ENCODE data around the gene PRKCA.

The PRKCA gene

GRCh38 chr17:66677201-66677981 lies 375.0 kb downstream of the PRKCA start:
- peak overlapping the region; percentile 43; the same call in 1 of the 2 replicates for H3K27ac ChIP-seq (ENCODE audit: low read depth, low read length)
- H3K36me3 ChIP-seq (ENCODE audit: insufficient read depth, low read length): no peaks in the 10 kb centered on the region
- peaks cover 13% of the 10 kb centered on the region for H3K4me1 ChIP-seq (ENCODE audit: control insufficient read depth, insufficient read depth, low read length, unreplicated experiment)
- no peak overlapping the region for H3K4me3 ChIP-seq (ENCODE audit: low read depth, low read length)
- H2AFZ ChIP-seq (ENCODE audit: low read length, unreplicated experiment): no peak overlapping the region
- peaks cover 2% of the 10 kb centered on the region for H3K79me2 ChIP-seq (ENCODE audit: control insufficient read depth, insufficient read depth, low read length, unreplicated experiment)
- no peaks in the 10 kb centered on the region for H3K27me3 ChIP-seq (ENCODE audit: insufficient read depth, low read length)

GRCh38 chr17:66678061-66678460 lies 375.6 kb downstream of the PRKCA start:
- Histone ChIP-seq H2AFZ (ENCODE audit: low read length, unreplicated experiment) (no peak overlapping the region), H3K79me2 (ENCODE audit: control insufficient read depth, insufficient read depth, low read length, unreplicated experiment) (peaks cover 2% of the 10 kb centered on the region), H3K27me3 (ENCODE audit: insufficient read depth, low read length) (no peaks in the 10 kb centered on the region), H3K4me3 (ENCODE audit: low read depth, low read length) (no peak overlapping the region), H3K27ac (ENCODE audit: low read depth, low read length) (peak overlapping the region; percentile 7; the same call in 1 of the 2 replicates), H3K36me3 (ENCODE audit: insufficient read depth, low read length) (no peaks in the 10 kb centered on the region), H3K4me1 (ENCODE audit: control insufficient read depth, insufficient read depth, low read length, unreplicated experiment) (peaks cover 13% of the 10 kb centered on the region)

GRCh38 chr17:66678827-66679226 lies 376.4 kb downstream of the PRKCA start:
- H3K4me3 ChIP-seq (ENCODE audit: low read depth, low read length): no peak overlapping the region
- H2AFZ ChIP-seq (ENCODE audit: low read length, unreplicated experiment): no peak overlapping the region
- H3K36me3 ChIP-seq (ENCODE audit: insufficient read depth, low read length): no peaks in the 10 kb centered on the region
- no peaks in the 10 kb centered on the region for H3K27me3 ChIP-seq (ENCODE audit: insufficient read depth, low read length)
- H3K79me2 ChIP-seq (ENCODE audit: control insufficient read depth, insufficient read depth, low read length, unreplicated experiment): peaks cover 2% of the 10 kb centered on the region
- peaks cover 13% of the 10 kb centered on the region for H3K4me1 ChIP-seq (ENCODE audit: control insufficient read depth, insufficient read depth, low read length, unreplicated experiment)
- H3K27ac ChIP-seq (ENCODE audit: low read depth, low read length): no peak overlapping the region

GRCh38 chr17:66679631-66680517 lies 377.5 kb downstream of the PRKCA start:
- H3K4me1 ChIP-seq (ENCODE audit: control insufficient read depth, insufficient read depth, low read length, unreplicated experiment): peaks cover 13% of the 10 kb centered on the region
- H2AFZ ChIP-seq (ENCODE audit: low read length, unreplicated experiment): no peak overlapping the region
- peaks cover 2% of the 10 kb centered on the region for H3K79me2 ChIP-seq (ENCODE audit: control insufficient read depth, insufficient read depth, low read length, unreplicated experiment)
- no peaks in the 10 kb centered on the region for H3K27me3 ChIP-seq (ENCODE audit: insufficient read depth, low read length)
- no peaks in the 10 kb centered on the region for H3K36me3 ChIP-seq (ENCODE audit: insufficient read depth, low read length)
- no peak overlapping the region for H3K27ac ChIP-seq (ENCODE audit: low read depth, low read length)
- H3K4me3 ChIP-seq (ENCODE audit: low read depth, low read length): no peak overlapping the region

- Histone ChIP-seq H3K79me2 (ENCODE audit: control insufficient read depth, insufficient read depth, low read length, unreplicated experiment) (peaks cover 2% of the 10 kb centered on the region), H3K4me1 (ENCODE audit: control insufficient read depth, insufficient read depth, low read length, unreplicated experiment) (peaks cover 9% of the 10 kb centered on the region), H3K4me3 (ENCODE audit: low read depth, low read length) (no peak overlapping the region), H3K36me3 (ENCODE audit: insufficient read depth, low read length) (peaks cover 5% of the 10 kb centered on the region), H3K27ac (ENCODE audit: low read depth, low read length) (no peak overlapping the region), H3K27me3 (ENCODE audit: insufficient read depth, low read length) (no peaks in the 10 kb centered on the region), H2AFZ (ENCODE audit: low read length, unreplicated experiment) (no peak overlapping the region)
These were observed 379.9 kb downstream of the PRKCA start for GRCh38 chr17:66682283-66682682.

- Histone ChIP-seq H3K79me2 (ENCODE audit: control insufficient read depth, insufficient read depth, low read length, unreplicated experiment) (peaks cover 2% of the 10 kb centered on the region), H3K27me3 (ENCODE audit: insufficient read depth, low read length) (no peaks in the 10 kb centered on the region), H3K4me1 (ENCODE audit: control insufficient read depth, insufficient read depth, low read length, unreplicated experiment) (no peaks in the 10 kb centered on the region), H3K4me3 (ENCODE audit: low read depth, low read length) (no peak overlapping the region), H2AFZ (ENCODE audit: low read length, unreplicated experiment) (no peak overlapping the region), H3K27ac (ENCODE audit: low read depth, low read length) (no peak overlapping the region), H3K36me3 (ENCODE audit: insufficient read depth, low read length) (peaks cover 13% of the 10 kb centered on the region)
These were observed 381.8 kb downstream of the PRKCA start for GRCh38 chr17:66684261-66684660.

GRCh38 chr17:66684731-66685130 lies 382.3 kb downstream of the PRKCA start:
- no peak overlapping the region for H2AFZ ChIP-seq (ENCODE audit: low read length, unreplicated experiment)
- no peaks in the 10 kb centered on the region for H3K27me3 ChIP-seq (ENCODE audit: insufficient read depth, low read length)
- peaks cover 16% of the 10 kb centered on the region for H3K36me3 ChIP-seq (ENCODE audit: insufficient read depth, low read length)
- H3K27ac ChIP-seq (ENCODE audit: low read depth, low read length): no peak overlapping the region
- peaks cover under 1% of the 10 kb centered on the region for H3K79me2 ChIP-seq (ENCODE audit: control insufficient read depth, insufficient read depth, low read length, unreplicated experiment)
- no peak overlapping the region for H3K4me3 ChIP-seq (ENCODE audit: low read depth, low read length)
- H3K4me1 ChIP-seq (ENCODE audit: control insufficient read depth, insufficient read depth, low read length, unreplicated experiment): no peaks in the 10 kb centered on the region

- Histone ChIP-seq H3K4me1 (ENCODE audit: control insufficient read depth, insufficient read depth, low read length, unreplicated experiment) (peaks cover 9% of the 10 kb centered on the region), H3K27me3 (ENCODE audit: insufficient read depth, low read length) (no peaks in the 10 kb centered on the region), H3K27ac (ENCODE audit: low read depth, low read length) (no peak overlapping the region), H3K4me3 (ENCODE audit: low read depth, low read length) (no peak overlapping the region), H2AFZ (ENCODE audit: low read length, unreplicated experiment) (no peak overlapping the region), H3K79me2 (ENCODE audit: control insufficient read depth, insufficient read depth, low read length, unreplicated experiment) (no peaks in the 10 kb centered on the region), H3K36me3 (ENCODE audit: insufficient read depth, low read length) (peaks cover 18% of the 10 kb centered on the region)
These were observed 384.2 kb downstream of the PRKCA start for GRCh38 chr17:66686601-66687000.

- H3K79me2 ChIP-seq (ENCODE audit: control insufficient read depth, insufficient read depth, low read length, unreplicated experiment): no peaks in the 10 kb centered on the region
- H3K4me1 ChIP-seq (ENCODE audit: control insufficient read depth, insufficient read depth, low read length, unreplicated experiment): peaks cover 17% of the 10 kb centered on the region
- H3K4me3 ChIP-seq (ENCODE audit: low read depth, low read length): no peak overlapping the region
- H2AFZ ChIP-seq (ENCODE audit: low read length, unreplicated experiment): no peak overlapping the region
- H3K27me3 ChIP-seq (ENCODE audit: insufficient read depth, low read length): no peaks in the 10 kb centered on the region
- peaks cover 19% of the 10 kb centered on the region for H3K36me3 ChIP-seq (ENCODE audit: insufficient read depth, low read length)
- H3K27ac ChIP-seq (ENCODE audit: low read depth, low read length): no peak overlapping the region
These were observed 385.3 kb downstream of the PRKCA start for GRCh38 chr17:66687570-66688284.

GRCh38 chr17:66689221-66689620 lies 386.8 kb downstream of the PRKCA start:
- Histone ChIP-seq H3K36me3 (ENCODE audit: insufficient read depth, low read length) (peaks cover 31% of the 10 kb centered on the region), H3K27ac (ENCODE audit: low read depth, low read length) (no peak overlapping the region), H3K79me2 (ENCODE audit: control insufficient read depth, insufficient read depth, low read length, unreplicated experiment) (no peaks in the 10 kb centered on the region), H3K4me1 (ENCODE audit: control insufficient read depth, insufficient read depth, low read length, unreplicated experiment) (peaks cover 17% of the 10 kb centered on the region), H3K4me3 (ENCODE audit: low read depth, low read length) (no peak overlapping the region), H2AFZ (ENCODE audit: low read length, unreplicated experiment) (no peak overlapping the region), H3K27me3 (ENCODE audit: insufficient read depth, low read length) (no peaks in the 10 kb centered on the region)

All from ACC112 (cell line).